Measurements from ENCODE around the gene NKTR.

DNA sequence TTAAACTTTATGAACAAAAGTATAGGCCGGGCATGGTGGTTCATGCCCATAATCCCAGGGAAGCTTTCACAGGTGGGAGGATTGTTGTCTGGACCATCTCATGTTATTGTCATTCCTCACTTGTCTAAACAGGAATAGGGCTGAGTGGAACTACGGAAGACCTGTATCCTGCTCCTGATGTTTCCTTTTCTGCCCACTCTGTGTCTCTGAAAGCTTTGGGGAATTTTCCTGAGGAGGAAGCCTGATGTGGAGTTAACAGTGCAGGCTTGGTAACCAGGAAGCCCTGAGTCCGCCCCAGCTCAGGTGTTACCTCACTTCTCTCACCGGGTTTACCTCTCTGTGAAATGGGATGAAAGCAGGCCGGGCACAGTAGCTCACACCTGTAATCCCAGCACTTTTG lies 11.9 kb upstream of the NKTR start:
- TF ChIP-seq, protein P1, sequence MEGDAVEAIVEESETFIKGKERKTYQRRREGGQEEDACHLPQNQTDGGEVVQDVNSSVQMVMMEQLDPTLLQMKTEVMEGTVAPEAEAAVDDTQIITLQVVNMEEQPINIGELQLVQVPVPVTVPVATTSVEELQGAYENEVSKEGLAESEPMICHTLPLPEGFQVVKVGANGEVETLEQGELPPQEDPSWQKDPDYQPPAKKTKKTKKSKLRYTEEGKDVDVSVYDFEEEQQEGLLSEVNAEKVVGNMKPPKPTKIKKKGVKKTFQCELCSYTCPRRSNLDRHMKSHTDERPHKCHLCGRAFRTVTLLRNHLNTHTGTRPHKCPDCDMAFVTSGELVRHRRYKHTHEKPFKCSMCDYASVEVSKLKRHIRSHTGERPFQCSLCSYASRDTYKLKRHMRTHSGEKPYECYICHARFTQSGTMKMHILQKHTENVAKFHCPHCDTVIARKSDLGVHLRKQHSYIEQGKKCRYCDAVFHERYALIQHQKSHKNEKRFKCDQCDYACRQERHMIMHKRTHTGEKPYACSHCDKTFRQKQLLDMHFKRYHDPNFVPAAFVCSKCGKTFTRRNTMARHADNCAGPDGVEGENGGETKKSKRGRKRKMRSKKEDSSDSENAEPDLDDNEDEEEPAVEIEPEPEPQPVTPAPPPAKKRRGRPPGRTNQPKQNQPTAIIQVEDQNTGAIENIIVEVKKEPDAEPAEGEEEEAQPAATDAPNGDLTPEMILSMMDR (IDR thresholded peaks at IDR 0.05; ENCODE audit: insufficient read depth, low read length), result no peak
- TF ChIP-seq, protein P2, sequence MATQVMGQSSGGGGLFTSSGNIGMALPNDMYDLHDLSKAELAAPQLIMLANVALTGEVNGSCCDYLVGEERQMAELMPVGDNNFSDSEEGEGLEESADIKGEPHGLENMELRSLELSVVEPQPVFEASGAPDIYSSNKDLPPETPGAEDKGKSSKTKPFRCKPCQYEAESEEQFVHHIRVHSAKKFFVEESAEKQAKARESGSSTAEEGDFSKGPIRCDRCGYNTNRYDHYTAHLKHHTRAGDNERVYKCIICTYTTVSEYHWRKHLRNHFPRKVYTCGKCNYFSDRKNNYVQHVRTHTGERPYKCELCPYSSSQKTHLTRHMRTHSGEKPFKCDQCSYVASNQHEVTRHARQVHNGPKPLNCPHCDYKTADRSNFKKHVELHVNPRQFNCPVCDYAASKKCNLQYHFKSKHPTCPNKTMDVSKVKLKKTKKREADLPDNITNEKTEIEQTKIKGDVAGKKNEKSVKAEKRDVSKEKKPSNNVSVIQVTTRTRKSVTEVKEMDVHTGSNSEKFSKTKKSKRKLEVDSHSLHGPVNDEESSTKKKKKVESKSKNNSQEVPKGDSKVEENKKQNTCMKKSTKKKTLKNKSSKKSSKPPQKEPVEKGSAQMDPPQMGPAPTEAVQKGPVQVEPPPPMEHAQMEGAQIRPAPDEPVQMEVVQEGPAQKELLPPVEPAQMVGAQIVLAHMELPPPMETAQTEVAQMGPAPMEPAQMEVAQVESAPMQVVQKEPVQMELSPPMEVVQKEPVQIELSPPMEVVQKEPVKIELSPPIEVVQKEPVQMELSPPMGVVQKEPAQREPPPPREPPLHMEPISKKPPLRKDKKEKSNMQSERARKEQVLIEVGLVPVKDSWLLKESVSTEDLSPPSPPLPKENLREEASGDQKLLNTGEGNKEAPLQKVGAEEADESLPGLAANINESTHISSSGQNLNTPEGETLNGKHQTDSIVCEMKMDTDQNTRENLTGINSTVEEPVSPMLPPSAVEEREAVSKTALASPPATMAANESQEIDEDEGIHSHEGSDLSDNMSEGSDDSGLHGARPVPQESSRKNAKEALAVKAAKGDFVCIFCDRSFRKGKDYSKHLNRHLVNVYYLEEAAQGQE (IDR thresholded peaks at IDR 0.05; ENCODE audit: insufficient replicate concordance, low read depth), result no peak
- no peak for TF ChIP-seq GABPA (IDR thresholded peaks at IDR 0.05; ENCODE audit: low read depth)
